Stimulated activated CD8-positive, alpha-beta memory T cell treated with anti-CD3 and anti-CD28 coated beads, Interleukin-7, amount 100 ng/mL, for 1 hour (primary cell): ENCODE results near the gene LRRK1.
"Not testable (repeated sequence)": the region's sequence is repeated elsewhere in the genome, so short reads cannot be mapped to it uniquely, and the experiment has no call there.

Experiments used
- DNase-seq, 2 donors: peaks; one replicate each; pipeline ENCODE4 v3.0.0-alpha.2; 2020; ENCODE audit warnings: low read depth in 2 of 2

The LRRK1 gene

DNA sequence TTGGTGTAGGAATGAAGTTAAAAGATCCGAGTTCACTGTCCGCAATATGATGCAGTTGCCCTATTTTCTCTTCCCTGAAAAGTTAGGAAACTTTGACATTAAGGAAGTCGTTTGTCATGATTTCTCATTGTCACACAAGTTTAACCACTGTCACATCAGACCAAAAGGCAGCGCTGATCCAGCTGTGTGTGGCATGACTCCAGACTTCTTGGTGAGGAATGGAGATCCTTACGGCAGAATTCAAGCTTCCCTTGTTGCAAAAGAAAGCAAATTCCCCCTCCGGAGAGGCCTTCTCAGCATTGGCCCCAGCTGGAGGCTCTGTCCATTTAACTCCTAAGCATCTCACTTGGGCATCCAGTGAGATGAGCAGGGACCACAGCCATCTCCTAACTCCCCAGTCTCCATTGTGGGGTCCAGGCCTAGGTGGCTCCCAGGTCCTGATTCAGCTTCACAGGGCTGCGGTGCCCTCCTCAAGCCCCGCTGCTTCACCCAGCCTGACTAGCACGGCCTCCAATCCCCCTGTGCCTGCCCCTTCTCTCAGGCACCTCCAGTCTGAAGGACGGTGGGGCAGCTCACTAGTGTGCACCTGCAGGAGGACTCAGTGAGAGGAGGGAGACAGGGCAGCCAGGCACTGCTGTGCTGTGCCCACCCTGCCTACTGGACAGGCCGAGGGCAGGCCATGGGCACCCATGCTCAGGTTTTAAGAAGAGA, 173.2 kb downstream of the LRRK1 start:
- DNase-seq = no peak

DNA sequence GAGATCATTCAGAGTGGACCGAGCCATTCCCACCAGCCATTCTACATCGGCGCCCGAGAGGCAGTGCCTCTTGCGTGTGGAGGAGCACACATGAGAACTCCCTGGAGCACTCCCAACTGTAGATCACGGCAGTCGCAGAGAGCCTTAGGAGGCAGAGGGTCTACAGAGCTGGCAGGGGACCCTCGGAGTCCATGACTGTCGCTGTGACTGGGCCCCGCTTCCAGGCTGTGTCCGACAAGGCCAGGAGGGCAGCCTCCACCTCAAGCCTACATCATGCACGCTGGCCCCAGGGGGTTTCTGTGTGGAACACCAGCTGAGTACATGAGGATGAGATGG, 173.7 kb downstream of the LRRK1 start:
- DNase-seq = no peak

DNA sequence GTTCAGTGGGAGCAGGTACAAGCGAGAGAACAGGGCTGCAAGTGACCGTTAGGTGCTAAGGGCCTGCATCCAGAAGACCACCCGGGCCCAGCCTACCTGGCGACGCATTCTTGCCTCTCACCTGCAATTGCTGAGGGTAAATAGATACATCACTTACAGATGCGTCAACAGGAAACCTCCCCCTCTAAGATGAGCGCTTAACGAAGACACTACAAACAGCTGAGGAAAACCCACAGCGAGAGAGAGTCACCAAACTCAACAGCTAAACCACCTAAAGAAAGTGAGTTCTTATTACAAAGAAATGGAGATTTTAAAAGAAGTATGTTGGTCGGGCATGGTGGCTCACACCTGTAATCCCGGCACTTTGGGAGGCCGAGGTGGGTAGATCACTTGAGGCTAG, 174.8 kb downstream of the LRRK1 start:
- DNase-seq = no peak

DNA sequence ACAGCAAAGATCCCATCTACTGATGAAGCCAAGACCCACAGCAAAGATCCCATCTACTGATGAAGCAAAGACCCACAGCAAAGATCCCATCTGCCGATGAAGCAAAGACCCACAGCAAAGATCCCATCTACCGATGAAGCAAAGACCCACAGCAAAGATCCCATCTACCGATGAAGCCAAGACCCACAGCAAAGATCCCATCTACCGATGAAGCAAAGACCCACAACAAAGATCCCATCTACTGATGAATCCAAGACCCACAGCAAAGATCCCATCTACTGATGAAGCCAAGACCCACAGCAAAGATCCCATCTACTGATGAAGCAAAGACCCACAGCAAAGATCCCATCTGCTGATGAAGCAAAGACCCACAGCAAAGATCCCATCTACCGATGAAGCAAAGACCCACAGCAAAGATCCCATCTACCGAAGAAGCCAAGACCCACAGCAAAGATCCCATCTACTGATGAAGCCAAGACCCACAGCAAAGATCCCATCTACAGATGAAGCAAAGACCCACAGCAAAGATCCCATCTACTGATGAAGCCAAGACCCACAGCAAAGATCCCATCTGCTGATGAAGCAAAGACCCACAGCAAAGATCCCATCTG, 176.7 kb downstream of the LRRK1 start:
- DNase-seq = not testable (repeated sequence)

DNA sequence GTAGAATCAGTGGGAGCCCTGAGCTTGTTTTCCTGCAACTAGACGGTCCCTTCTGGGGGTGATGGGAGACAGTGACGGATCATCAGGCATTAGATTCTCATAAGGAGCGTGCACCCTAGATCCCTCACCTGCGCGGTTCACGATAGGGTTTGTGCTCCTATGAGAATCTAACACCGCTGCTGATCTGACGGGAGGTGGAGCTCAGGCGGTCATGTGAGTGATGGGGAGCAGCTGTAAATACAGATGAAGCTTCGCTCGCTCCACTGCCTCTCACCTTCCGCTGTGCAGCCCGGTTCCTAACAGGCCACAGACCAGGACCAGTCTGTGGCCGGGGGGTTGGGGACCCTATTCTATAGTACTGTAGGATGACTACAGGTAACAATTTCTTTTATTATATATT, 178.0 kb downstream of the LRRK1 start:
- DNase-seq = no peak

DNA sequence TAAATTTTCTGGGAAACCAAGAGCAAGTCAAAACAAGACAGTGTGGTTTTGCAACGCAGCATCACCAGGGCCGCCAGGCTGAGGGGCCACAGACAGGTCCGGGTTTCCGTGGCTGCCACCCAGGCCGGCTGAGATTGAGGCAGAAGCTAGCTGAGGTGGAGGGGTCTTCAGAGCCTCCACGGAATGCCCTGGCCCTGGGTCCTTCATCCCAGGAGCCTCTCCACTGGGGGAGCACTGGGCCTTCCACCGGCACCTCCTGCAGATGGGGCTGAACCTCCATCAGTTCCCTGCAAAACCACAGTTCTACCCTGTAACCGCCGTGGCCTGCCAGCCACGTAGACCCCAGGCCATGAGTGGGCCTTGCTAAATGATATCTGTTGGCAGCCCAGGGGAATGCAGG, 180.0 kb downstream of the LRRK1 start:
- no peak for DNase-seq

DNA sequence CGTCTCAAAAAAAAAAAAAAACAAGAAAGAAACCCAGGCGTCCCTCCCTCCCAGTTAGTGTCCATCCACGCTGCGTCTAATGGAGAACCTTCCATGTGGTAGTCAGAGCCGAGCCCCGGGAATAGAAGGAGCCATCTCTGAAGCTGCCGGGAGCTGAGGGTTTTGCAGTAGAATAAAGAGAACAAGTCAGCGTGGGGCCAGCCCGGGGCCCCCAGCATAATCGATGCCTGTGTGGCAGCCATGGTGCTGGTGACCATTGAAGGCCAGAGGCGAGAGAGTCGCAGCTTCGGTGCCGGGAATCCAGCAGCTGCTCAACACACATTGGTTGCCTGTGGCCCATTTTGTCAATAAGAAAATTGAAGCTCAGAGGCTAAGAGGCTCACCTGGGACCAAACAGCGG, 181.0 kb downstream of the LRRK1 start:
- no peak for DNase-seq

DNA sequence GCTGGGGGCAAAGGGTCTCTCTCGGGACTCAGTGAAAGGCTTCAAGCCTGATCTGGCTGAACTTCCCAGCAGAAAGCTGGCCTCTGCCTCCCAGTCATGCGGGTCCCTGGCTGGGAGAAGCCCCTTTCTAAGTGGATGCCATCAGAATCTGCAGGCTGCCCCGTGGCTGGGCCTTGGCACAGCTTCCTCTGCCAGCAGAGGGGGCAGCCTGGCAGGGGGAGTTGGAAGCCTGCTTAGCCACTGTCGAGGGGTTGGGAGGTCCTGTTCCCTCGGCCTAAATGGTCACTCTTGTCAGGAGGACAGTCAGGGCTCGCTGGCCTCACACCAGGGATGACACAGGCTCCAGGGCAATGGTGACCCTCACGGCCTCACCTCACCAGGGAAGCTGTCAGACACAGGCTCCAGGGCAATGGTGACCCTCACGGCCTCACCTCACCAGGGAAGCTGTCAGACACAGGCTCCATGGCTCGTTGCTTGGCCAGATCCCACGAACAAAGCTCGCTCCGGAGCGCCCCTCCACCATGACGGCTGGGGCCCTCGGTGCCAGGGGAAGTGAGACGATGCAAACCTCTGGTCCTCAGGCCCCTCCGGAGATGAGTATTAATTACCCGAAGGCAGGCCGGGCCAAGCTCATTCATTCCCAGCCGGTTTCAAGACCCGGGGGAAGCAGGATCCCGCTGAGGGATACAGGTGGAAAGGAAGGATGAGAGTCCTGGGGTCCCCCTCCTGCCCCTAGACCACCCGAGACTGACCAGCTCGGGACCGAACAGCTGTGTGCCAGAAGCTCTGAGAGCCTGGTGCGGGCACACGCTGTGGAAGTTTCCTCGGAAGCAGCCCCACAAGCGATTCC, 181.7 kb downstream of the LRRK1 start:
- no peak for DNase-seq

DNA sequence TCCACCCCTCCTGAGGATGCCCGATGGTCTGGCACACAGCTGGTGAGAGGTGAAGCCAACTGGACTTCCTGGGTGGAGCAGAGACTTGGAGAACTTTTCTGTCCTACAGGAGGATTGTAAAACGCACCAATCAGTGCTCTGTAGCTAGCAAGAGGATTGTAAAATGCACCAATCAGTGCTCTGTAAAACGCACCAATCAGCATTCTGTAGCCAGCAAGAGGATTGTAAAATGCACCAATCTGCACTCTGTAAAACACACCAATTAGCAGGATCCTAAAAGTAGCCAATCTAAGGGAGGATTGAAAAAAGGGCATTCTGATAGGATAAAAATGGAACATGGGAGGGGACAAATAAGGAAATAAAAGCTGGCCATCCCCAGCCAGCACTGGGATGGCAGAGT, 182.5 kb downstream of the LRRK1 start:
- no peak for DNase-seq

DNA sequence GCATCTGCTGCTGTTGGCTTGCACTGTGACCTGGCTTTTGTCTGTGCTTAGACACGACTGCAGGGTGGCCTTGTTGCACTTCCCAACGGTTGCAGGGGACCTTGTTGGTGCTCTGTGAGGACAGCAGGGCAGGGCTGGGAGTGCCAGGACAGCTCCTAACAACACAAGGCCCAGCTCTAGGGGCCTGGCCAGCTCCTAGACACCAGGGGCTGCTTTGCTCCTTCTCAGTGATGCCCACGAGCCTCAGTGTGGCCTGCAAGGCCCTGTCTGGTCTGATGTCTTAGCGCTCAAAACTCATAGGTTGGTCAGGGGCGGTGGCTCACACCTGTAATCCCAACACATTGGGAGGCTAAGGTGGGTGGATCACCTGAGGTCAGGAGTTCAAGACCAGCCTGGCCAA, 183.6 kb downstream of the LRRK1 start:
- DNase-seq = no peak

DNA sequence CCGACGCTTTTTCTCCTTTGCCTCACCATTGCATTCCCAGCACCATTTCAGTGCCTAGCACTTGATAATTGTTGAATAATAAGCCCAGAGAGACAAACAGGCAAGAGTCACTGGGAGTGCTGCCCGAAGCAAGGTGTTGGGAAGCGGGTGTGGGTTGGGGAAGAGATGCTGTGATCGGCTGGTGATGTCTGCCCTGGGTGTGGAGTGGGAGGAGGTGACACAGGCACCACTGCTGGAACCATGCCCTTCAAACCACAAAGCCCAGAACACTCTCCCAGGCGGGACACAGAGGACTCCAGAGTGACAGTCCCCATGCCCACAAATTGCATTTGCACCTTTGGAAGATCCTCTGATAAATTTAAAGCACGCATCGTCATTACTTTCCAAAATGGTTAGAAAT, 184.4 kb downstream of the LRRK1 start:
- DNase-seq = no peak

DNA sequence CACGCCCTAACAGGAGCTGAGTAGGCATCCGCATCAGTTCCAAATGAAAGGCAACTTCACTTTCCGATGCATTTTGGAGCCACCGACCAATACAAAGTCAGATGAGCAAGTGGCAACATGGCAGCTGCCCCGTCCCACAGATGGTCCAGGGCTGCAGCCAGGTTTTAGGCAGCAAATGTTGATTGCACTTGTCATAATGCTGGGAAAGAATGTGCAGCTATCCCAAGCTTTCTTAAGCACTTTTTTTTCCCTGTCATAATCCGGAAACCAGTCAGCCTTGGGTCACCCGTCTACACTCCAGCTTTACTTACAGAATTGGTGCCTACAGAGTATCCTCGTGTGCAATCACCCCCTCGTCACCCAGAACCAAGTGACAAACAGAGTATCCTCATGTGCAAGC, 185.0 kb downstream of the LRRK1 start:
- no peak for DNase-seq

DNA sequence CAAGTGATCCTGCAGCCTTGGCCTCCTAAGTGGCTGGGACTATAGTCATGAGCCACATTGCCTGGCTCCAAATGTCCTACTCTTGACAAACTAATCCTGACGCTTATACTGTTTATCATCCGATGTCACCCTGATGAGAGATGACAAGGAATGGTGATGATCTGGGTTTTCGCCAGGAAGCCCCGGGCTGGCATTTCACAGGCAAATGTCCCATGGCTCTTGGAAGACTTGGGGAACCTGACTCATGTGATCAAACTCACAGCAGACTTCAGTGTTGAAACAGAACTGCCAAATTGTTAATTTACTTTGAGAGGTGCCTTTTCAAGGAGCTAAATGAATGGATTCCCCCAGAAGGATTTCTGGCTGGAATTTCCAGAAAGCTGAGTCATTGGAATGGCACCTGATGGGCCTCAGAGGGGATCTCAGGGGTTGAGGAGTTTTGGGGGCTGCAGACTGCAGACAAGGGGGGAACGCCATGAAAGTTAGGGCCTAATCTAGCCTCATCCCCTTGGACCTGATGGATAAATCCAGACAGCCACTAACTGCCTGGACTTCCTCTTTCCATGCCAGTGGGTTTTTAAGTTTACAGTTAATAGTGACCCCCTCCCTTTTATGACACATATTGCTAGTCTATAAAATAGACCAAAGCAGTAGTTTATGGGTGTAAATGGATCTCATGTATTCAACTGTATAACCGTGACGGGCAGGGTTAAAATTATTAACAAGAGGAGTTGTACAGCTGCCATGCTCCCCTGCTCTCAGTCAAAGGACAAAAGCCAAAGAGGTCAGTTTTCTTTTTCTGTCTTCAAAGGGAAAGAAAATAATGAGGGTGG, 186.1 kb downstream of the LRRK1 start:
- DNase-seq = no peak

DNA sequence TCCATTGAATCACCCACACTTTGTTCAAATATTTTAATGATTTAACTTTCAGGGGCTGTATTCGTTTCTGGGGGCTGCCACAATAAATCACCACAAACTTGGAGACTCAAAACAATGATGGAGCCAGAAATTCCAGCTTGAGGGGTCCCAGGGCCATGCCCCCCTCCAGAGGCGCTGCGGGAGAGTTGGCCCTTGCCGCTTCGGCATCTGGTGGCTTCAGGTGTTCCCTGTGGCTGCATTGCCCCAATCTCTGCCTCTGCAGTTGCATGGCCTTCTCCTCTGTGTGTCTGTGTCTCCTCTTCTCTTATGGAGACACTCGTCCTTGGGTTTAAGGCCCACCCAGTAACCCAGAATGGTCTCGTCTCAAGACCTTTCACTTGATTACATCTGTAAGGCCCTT, 187.9 kb downstream of the LRRK1 start:
- no peak for DNase-seq

DNA sequence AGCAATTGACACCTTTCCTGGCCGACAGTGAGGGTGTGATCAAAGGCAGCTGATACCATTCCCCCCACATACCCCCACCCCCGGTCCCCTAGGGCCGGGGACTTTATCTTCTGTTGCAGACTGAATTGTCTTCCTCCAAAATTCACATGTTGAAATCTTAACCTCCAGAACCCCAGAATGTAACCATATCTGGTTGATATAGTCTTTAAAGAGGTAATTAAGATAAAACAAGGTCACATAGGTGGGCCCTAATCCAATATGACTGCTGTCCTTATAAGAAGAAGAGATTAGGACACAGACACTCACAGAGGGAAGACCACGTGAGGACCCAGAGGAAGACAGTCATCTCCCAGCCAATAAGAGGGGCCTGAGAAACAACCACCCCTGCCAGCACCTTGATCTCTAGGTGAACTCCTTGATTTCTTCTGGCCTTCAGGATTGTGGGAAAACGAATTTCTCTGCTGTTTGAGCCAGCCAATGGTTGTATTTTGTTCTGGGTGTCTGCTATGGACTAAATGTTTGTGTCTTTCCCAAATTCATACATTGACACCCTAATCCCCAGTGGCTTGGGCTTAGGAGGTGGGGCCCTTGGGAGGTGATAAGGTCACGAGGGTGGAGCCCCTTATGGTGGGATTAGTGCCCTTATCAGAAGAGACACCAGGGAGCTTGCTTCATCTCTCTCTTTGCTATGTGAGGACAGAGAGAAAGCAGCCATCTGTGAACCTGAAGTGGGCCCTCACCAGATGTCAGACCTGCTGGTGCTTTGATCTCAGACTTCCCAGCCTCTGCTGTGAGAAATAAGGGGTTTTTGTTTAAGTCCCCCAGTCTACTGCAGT, 188.7 kb downstream of the LRRK1 start:
- DNase-seq = no peak

DNA sequence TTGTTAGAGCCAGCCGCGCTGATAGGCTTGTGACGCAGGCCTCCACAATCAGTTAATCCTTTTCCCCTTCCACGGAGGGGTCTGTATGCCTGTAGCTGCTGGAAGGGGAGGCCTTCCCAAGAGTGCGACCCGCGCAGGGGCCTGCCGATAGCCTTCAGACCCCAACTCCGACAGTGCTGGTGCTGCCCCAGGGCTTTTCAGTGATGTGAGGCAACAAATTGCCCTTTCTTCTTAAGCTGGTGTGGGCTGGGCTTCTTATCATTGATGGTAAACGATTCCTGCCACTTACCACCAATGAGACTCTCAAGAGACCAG, 189.3 kb downstream of the LRRK1 start:
- DNase-seq = no peak

DNA sequence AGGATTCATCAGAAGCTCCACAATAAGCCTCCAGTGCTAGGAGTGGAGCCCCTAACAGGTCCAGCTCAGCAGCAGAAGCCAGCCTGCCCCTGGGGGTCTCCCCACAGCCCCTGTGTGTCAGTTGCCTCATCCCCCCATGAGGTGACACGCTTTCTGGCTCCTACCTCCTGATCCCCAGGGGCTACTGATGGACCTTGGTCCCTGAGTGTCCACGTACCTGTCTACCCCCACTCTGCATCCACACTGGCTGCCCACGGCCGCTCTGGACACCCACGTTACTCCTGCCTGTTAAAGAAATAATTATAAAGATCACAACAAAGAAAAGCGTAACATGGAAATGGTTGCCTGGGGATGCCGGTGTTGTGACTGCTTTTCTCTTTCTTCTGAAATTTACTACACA, 189.6 kb downstream of the LRRK1 start:
- no peak for DNase-seq

DNA sequence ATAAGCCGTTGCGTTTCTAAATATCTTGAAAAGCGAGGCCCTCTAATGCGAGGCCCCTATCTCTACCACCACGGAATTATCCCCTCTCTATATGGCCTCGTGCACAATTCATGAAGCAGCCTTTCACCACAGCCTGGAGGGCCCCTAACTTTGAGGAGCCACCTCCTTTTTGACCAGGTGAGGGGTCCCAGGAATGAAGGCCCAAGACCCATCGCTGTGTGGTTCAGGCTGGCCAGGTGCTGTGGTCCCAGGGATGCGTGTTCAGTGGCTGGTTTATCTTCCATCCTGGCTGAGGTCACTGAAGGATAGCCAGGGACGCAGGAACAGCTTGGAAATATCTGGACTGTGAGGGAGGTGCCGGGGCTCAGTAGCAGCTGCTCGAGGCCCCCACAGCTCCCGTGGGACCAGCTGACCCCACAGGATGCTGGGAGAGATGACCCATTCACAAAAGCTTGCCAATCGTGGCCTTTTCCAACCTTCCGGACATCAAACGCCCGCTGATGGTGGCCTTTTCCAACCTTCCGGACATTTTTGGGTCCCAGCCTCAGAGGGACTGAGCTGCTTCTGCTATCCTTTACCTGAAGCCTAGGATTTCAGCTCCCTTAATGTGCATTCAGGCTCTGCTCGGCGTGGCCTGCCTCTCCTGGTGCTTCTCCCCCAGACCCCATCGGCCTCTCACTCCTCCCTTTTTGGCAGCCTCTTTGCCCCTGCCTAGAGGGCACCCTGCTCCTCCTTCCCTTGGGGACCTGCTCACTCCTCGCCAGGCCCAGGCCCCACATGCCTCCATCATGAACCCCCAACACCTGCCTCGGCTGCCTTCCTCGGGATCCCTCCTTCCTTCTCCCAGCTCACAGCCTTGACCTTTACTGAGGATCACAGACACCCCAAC, 191.8 kb downstream of the LRRK1 start:
- DNase-seq = no peak

DNA sequence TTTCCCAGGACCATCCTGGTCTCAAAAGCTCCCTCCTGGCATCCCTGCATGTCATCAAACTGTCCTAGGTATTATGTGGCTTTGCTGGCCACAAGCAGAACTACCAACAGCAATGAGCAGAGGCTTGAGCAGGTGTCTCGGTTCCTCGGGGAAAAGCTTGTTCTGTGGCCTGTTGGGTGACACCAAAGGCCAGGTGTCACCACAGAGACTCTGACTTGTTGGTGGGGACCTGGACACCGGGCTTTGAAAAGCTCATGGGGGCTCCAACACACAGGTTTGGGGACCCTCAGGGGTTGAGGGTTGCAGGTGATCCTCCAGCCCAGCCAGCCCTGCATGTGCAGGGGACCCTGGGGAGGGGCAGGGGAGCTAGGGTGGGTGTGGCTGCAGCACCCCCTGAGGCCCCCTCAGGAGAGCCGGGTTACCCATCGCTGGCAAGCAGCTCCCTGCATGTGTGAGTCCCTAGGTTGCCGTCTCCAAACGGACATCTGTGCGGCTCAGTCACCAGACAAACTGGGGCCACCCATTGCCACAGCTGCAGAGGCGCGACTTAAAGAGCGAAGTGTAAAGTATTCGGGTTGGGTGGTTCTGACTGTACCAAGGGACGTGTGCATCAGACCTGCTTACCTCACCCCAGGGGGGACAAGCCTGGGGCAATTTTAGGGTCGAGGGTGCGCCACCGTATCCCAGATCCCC, 192.6 kb downstream of the LRRK1 start:
- no peak for DNase-seq
